Right kidney (tissue), 1 donor: ENCODE measurements around the gene PPRC1.

Experiments used
- DNase-seq: peaks from one replicate; pipeline ENCODE4 v3.0.0-alpha.2; 2016

PPRC1 gene

GRCh38 chr10:102146971-102147428 is 14.2 kb downstream of the PPRC1 start:
- no peak for DNase-seq

DNA sequence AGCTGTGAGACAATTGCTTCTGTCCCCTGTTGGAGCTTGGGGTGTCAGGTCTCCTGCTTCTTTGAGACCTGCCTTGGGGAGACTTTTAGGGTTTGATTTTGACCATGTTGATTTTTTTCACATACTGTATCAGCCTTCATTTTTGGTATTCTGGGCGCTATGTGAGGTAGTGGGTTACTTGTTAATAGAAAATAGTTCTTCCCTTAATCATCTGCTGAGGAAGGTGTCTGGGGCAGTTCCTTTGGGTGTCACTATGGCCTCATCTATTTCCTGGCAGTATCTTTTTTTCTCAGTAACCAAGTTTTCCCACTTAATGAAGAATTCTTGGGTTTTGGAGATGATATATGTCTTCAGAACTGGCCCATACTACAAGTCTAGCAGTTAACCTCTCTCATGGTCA is 14.7 kb downstream of the PPRC1 start:
- DNase-seq: no peak

- no peak for DNase-seq
Observed at GRCh38 chr10:102148275-102148674, 15.4 kb downstream of the PPRC1 start.

DNA sequence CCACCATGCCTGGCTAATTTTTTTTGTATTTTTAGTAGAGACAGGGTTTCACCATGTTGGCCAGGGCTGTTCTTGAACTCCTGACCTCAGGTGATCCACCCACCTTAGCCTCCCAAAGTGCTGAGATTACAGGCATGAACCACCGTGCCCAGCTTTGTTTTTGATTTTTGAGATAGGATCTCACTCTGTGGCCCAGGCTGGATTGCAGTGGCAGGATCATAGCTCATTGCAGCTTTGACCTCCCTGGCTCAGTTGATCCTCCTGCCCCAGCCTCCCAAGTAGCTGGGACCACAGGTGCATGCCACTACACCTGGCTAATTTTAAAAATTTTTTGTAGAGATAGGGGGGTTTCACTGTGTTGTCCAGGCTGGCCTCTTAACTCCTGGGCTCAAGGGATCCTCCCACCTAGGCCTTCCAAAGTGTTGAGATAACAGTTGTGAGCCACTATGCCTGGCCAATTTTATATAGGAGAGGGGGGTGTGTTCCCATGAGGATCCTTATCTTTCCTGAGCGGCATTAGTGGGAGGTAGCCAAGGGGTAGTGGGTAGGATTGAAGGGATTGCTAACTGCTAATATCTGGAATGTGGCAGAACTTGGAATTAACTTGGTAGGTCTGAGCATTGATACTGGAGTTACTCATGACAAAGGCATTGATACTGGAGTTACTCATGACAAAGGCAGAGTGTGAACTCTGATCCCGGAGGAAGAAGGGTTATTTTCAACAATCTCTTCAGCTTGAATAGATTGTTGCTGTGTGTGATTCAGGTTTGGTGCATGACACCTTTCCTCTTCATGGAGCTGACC is 18.3 kb downstream of the PPRC1 start:
- no peak for DNase-seq

GRCh38 chr10:102151774-102152544 is 19.1 kb downstream of the PPRC1 start, which contains the start of gene NOLC1:
TSS of gene NOLC1 (plus strand) at chr10:102152389. CDS start at chr10:102152411, 22 bp downstream.
- DNase-seq: peak; percentile 90

DNA sequence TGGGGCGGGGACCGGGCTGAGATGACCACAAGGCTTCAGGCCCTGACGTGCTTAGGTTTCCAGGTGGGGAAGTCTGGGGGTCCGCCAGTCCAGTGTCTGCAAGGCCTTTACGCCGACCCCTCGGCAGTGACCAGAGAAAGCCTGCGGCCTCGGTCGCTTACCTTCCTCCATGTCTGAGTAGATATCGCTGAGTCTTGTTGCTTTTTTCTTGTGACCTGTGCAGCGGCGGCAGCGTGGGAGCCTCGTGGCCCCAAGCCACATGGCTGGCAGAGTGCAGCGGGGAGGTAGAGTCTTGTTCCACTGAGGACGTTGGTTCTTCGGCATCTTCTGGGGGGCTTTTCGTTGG is 19.7 kb downstream of the PPRC1 start:
- no peak for DNase-seq

DNA sequence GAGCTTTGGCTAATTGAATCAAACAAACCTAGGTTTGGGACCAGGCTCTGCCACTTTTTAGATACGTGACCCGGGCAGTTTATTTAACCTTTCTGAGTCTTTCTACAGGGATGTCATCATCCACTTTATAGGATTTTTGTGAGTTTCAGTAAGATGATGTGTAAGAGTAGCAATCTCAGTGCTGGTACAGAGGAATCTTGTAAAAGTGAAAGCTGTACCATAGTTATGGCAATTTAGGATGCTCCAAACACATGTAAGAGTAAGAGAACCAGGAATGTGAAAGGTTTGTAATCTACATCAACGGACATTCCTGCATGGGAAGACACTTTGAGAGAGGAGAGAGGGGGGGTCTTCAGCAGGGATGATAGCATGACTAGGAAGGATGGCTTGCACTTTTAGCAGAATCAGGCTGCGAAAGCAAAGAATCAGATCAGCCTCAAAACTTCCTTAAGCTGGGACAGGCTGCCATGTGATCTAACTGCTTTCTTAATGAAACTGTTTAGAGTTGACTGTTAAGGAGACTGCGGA is 20.3 kb downstream of the PPRC1 start:
- DNase-seq: no peak

DNA sequence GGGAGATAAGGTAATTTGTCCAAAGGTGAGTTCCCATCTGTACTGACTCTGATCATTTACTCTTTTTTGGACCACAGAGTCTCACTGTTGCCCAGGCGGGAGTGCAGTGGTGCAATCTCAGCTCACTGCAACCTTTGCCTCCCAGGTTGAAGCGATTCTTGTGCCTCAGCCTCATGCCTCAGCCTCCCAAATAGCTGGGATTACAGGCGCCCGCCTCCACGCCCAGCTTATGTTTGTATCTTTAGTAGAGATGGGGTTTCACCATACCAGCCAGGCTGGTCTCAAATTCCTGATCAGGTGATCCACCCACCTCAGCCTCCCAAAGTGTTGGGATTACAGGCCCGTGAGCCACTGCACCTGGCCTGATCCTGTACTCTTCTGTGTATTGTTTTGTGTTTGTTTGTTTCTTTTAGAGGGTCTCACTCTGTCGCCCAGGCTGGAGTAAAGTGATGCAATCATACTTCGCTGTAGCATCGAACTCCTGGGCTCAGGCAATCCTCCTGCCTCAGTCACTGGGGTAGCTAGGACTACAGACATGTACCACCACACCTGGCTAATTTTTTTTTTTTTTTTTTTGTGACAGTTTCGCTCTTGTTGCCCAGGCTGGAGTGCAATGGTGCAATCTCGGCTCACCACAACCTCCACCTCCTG is 21.8 kb downstream of the PPRC1 start:
- no peak for DNase-seq

DNA sequence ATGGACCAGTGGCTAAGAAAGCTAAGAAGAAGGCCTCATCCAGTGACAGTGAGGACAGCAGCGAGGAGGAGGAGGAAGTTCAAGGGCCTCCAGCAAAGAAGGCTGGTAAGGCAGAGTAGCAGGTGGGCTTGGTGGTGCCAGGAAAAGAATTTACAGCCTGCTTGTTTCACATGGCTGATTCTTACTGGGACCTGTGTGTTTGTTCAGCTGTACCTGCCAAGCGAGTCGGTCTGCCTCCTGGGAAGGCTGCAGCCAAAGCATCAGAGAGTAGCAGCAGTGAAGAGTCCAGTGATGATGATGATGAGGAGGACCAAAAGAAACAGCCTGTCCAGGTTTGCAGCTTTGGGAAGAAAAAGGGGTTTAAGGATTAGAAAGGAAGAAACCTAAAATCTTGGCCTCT is 24.4 kb downstream of the PPRC1 start:
- DNase-seq: no peak

DNA sequence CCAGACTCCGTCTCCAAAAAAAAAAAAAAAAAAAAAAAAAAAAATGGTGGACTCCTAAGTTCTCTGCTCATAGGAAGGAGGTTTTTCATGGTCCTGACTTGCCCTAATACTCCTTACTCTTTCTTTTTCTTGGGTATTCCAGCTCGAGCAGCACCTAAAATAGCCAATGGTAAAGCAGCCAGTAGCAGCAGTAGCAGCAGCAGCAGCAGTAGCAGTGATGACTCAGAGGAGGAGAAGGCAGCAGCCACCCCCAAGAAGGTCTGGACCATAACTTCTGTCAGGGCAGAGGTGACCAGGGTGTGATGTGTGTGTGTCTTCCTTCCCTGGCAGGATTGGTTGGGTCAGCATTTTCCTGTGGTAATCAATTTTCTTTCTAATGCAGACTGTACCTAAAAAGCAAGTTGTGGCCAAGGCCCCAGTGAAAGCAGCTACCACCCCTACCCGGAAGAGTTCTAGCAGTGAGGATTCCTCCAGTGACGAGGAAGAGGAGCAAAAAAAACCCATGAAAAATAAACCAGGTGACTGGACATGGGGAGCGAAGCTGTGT is 26.3 kb downstream of the PPRC1 start:
- no peak for DNase-seq

DNA sequence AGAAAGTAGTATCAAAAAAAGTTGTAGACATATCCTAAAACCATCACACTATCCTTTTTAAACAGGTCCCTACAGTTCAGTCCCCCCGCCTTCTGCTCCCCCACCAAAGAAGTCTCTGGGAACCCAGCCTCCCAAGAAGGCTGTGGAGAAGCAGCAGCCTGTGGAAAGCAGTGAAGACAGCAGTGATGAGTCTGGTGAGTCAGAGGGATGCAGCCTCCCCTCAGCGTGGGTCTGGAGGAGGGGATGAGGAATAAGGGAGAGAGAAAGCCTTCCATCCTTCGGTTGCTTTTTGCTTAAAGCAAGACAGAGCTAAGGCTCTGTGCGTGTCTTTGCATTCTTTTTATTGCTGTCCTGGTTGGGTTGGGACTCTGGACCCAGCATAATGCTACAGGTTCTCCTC is 27.0 kb downstream of the PPRC1 start:
- DNase-seq: no peak

- DNase-seq: no peak
Observed at GRCh38 chr10:102163342-102163989, 30.6 kb downstream of the PPRC1 start.

- DNase-seq: no peak
Observed at GRCh38 chr10:102167861-102168260, 35.0 kb downstream of the PPRC1 start.

- no peak for DNase-seq
Observed at GRCh38 chr10:102170602-102171001, 37.8 kb downstream of the PPRC1 start.

DNA sequence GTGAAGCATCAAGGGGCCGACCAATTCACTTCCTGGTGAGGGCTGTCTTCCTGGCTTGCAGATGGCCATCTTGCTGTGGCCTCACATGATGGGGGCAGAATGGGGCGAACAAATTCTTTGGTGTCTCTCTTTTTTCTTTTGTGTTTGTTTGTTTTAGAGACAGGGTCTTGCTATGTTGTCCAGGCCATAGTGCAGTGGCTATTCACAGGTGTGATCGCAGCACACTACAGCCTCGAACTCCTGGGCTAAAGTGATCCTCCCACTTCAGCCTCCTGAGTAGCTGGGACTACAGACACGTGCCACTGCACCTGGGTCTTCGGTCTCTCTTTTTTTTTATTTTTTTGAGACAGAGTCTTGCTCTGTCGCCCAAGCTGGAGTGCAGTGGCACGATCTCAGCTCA is 39.4 kb downstream of the PPRC1 start:
- DNase-seq: no peak

- DNase-seq: no peak
Observed at GRCh38 chr10:102175415-102175814, 42.6 kb downstream of the PPRC1 start.

- DNase-seq: no peak
Observed at GRCh38 chr10:102184606-102185005, 51.8 kb downstream of the PPRC1 start.

DNA sequence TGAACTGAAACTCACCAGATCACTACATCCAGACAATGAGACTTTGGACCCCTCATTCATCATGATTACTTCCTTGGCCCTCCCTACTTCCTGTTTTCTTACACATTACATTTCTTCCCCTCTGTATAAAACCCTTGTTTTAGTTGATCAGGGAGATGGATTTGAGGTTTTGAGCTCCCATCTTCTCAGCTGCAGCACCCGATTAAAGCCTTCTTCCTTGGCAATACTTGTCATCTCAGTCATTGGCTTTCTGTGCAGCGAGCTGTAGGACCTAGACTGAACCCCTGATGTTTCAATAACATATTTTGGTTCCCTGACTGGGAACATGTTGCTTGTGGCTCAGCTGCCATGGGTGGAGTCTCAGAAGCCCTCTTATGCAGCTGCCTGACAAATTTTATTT is 52.4 kb downstream of the PPRC1 start:
- no peak for DNase-seq

DNA sequence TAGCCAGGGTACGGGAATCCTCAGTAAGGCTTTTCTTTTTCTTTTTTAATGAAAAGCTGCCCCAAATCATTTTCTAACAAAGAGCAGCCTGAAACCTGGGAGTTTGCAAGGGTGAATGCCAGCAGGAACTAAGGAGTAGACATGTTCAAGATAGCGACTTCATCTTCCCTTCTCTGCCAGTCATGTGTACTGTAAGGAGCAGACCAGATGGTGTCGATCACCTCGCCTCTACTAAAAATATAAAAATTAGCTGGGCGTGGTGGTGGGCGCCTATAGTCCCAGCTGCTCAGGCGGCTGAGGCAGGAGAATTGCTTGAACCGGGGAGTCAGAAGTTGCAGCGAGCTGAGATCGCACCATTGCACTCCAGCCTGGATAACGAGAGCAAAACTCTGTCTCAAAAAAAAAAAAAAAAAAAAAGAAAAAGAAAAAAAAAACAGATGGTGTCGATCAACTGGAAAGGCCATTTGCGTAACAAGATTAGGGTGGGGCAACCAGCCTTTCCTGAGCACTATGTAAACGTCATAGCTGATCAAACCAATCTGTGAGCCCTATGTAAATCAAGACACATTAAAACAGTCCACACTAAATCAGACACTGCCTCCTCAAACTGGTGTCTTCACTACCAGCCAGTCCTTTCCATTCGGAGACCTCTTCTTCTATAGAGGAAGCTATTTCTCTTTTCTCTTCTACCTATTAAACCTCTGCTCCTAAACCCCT is 53.1 kb downstream of the PPRC1 start:
- DNase-seq: no peak

GRCh38 chr10:102188298-102188940 is 55.6 kb downstream of the PPRC1 start:
- no peak for DNase-seq
